ENCODE measurements around the gene CORO2A. TPM values are rescaled to one million over a fixed set of nuclear protein-coding genes. Genes with fewer than 3 reads are reported as not detected.

CORO2A gene
- total and polyA plus RNA-seq, 10 of the 15 experiments (the other 5 are each of a cell fraction or from before 2014, with no cell fraction given): 1.0 to 5.3 (median 3.5) TPM

DNA sequence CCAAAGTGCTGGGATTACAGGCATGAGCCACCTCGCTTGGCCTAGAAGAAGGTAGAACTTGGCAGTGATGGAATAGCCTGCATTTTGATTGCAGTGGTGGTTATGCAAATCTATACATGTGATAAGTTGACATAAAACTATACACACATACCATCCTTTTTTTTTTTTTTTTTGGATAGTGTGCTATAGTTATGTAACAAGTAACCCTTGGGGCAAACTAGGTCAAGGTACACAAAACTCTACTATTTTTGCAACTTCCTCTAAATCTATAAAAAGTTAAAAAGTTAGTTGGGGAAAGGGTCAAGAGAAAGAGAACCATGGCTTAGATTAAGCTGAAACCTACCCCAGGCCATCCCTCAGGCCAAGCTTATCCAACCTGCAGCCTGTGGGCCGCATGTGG is 84.5 kb downstream of the CORO2A start:
- CTCF ChIA-PET: interaction anchor here (0.7 to 4.4 kb wide), 5 partner anchors 10 to 419 kb away, joined by 3 to 30 read pairs (median 14); partner anchors contain the start of genes TBC1D2 and TRIM14
- RAD21 ChIA-PET (ENCODE audit: unreplicated experiment): interaction anchor here (0.7 to 3.0 kb wide), 9 partner anchors 7 to 187 kb away, joined by 3 to 25 read pairs (median 3); partner anchors contain the start of genes NANS and TRIM14
- Histone ChIP-seq H3K27me3 (replicated peaks in 1 of 2; ENCODE audit: control insufficient read depth in 2 of 2, insufficient read depth in 2 of 2, low read length in 1 of 2) (no peaks in the 10 kb centered on the region), H3K27ac (ENCODE audit: control insufficient read depth, insufficient read depth) (peak overlapping the region; percentile 91), H3K79me2 (ENCODE audit: control insufficient read depth, insufficient read depth, low read length) (peaks cover 37% of the 10 kb centered on the region), H3K4me3 (no peak overlapping the region), H2AFZ (ENCODE audit: control insufficient read depth, low read depth, low read length) (no peak overlapping the region), H3K4me2 (ENCODE audit: control insufficient read depth, insufficient read depth) (peak overlapping the region; percentile 66), H3K4me1 (ENCODE audit: control insufficient read depth, insufficient read depth, low read length) (peaks cover 69% of the 10 kb centered on the region), H3K9ac (ENCODE audit: control insufficient read depth, insufficient read depth, low read length) (peak overlapping the region; percentile 61), H3K36me3 (ENCODE audit: control insufficient read depth in 2 of 2, insufficient read depth in 2 of 2, low read length in 1 of 2) (peaks cover 2 to 9% of the 10 kb centered on the region in 2 experiments; a peak in 2 of 4 replicates), H3K9me3 (replicated peaks; ENCODE audit: control insufficient read depth, insufficient read depth, low read length) (no peaks in the 10 kb centered on the region; the same call in 2 of the 3 replicates), H4K20me1 (ENCODE audit: control insufficient read depth, insufficient read depth) (no peaks in the 10 kb centered on the region)
- POLR2A ChIA-PET: interaction anchor here (0.7 to 3.5 kb wide), 6 partner anchors 10 to 148 kb away, joined by 3 to 19 read pairs (median 6); partner anchors contain the start of gene TRIM14
- WGBS (ENCODE audit: insufficient coverage, insufficient replicate concordance, low lambda C conversion rate, missing lambda C conversion rate): 32% methylated on average over 2 of the region's 2 CpGs
- SMC1A ChIA-PET (ENCODE audit: uncharacterized antibody, unreplicated experiment): interaction anchor here (1.3 to 6.6 kb wide), 7 partner anchors 8 to 93 kb away, joined by 3 to 72 read pairs (median 4); partner anchors contain the start of gene TRIM14
- in situ Hi-C loops (cut with MboI) (no loop called here), intact Hi-C loops (cut with micrococcal nuclease; ENCODE audit: unreplicated experiment) (no loop called here)
- peak; percentile 32 for ATAC-seq
- FAIRE-seq: no peak
- BruUV-seq (replicated peaks): no TSS peak
- no peak for DNase-seq (ENCODE audit: low read depth, low spot score)
- TF ChIP-seq CBX5 (IDR thresholded peaks at IDR 0.05; ENCODE audit: low read depth) (no peak), MEF2B (IDR thresholded peaks at IDR 0.05; ENCODE audit: partially characterized antibody, poor library complexity, severe bottlenecking) (peak; percentile 44), MXI1 (IDR thresholded peaks at IDR 0.05; ENCODE audit: low read depth, low read length) (no peak), ZZZ3 (IDR thresholded peaks at IDR 0.05; ENCODE audit: control insufficient read depth, insufficient read length, low read depth) (no peak), CBX3 (IDR thresholded peaks at IDR 0.05; ENCODE audit: borderline replicate concordance, low read depth) (no peak), JUNB (IDR thresholded peaks at IDR 0.05) (no peak), TCF3 (IDR thresholded peaks at IDR 0.05; ENCODE audit: borderline replicate concordance, insufficient read depth, low read depth, low read length) (no peak), SMARCA5 (IDR thresholded peaks at IDR 0.05) (no peak), JUND (IDR thresholded peaks at IDR 0.05; ENCODE audit: low read depth, low read length) (no peak), ZNF384 (IDR thresholded peaks at IDR 0.05; ENCODE audit: borderline replicate concordance, low read depth, low read length) (peak; percentile 80), WRNIP1 (IDR thresholded peaks at IDR 0.05; ENCODE audit: borderline replicate concordance, low read depth, low read length) (no peak), ETV6 (conservative IDR thresholded peaks at IDR 0.05 in 1 of 2, IDR thresholded peaks at IDR 0.05 in 1 of 2; ENCODE audit: borderline replicate concordance in 1 of 2, low read depth in 1 of 2) (no peak), HDGF (IDR thresholded peaks at IDR 0.05) (peak; percentile 29; the same call in 1 of the 2 replicates), NR2F1 (conservative IDR thresholded peaks at IDR 0.05) (peak; percentile 55), CHD2 (IDR thresholded peaks at IDR 0.05; ENCODE audit: borderline replicate concordance, low read depth, low read length) (no peak)
- TF ChIP-seq, protein P1, sequence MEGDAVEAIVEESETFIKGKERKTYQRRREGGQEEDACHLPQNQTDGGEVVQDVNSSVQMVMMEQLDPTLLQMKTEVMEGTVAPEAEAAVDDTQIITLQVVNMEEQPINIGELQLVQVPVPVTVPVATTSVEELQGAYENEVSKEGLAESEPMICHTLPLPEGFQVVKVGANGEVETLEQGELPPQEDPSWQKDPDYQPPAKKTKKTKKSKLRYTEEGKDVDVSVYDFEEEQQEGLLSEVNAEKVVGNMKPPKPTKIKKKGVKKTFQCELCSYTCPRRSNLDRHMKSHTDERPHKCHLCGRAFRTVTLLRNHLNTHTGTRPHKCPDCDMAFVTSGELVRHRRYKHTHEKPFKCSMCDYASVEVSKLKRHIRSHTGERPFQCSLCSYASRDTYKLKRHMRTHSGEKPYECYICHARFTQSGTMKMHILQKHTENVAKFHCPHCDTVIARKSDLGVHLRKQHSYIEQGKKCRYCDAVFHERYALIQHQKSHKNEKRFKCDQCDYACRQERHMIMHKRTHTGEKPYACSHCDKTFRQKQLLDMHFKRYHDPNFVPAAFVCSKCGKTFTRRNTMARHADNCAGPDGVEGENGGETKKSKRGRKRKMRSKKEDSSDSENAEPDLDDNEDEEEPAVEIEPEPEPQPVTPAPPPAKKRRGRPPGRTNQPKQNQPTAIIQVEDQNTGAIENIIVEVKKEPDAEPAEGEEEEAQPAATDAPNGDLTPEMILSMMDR (IDR thresholded peaks at IDR 0.05 in 2 of 3, conservative IDR thresholded peaks at IDR 0.05 in 1 of 3; ENCODE audit: control insufficient read depth in 2 of 3, extremely low read depth in 1 of 3, insufficient read depth in 1 of 3, low read depth in 3 of 3, low read length in 3 of 3): no peak
- TF ChIP-seq, protein P2, sequence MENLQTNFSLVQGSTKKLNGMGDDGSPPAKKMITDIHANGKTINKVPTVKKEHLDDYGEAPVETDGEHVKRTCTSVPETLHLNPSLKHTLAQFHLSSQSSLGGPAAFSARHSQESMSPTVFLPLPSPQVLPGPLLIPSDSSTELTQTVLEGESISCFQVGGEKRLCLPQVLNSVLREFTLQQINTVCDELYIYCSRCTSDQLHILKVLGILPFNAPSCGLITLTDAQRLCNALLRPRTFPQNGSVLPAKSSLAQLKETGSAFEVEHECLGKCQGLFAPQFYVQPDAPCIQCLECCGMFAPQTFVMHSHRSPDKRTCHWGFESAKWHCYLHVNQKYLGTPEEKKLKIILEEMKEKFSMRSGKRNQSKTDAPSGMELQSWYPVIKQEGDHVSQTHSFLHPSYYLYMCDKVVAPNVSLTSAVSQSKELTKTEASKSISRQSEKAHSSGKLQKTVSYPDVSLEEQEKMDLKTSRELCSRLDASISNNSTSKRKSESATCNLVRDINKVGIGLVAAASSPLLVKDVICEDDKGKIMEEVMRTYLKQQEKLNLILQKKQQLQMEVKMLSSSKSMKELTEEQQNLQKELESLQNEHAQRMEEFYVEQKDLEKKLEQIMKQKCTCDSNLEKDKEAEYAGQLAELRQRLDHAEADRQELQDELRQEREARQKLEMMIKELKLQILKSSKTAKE (IDR thresholded peaks at IDR 0.05; ENCODE audit: low read depth, poor library complexity, severe bottlenecking): no peak
